ENCODE measurements around the gene CASP2. TPM values are rescaled to one million over a fixed set of nuclear protein-coding genes. Genes with fewer than 3 reads are reported as not detected.

The CASP2 gene
- polyA plus RNA-seq, 3 donors: 7.9 to 30.2 (median 12.2) TPM

DNA sequence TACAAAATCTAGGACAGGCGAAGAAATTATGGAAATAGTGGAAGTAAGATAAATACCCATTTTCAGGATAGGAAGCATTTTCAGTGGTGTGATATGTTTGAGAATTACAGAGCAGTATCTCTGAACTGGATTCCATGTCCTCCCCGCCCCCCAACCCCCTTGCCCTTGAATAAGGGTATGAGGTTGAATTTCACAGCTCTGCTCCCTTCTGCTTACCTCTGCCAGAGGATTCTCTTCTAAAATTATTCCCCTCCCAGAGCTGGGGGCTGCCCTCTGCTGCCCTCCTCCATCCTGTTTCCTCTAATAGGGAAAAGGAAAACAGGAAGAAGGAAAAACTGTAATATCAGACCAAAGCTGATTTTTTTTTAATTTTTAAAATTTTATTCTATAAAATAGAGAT is 20.5 kb downstream of the CASP2 start:
- H3K36me3 ChIP-seq (replicated peaks in 1 of 2; ENCODE audit: control insufficient read depth in 1 of 2, insufficient read depth in 2 of 2, low read length in 2 of 2): peaks cover 43 to 47% of the 10 kb centered on the region in 2 donors
- H3K4me1 Mint-ChIP-seq: peaks cover 36% of the 10 kb centered on the region
- no peak overlapping the region for H3K4me3 Mint-ChIP-seq
- H3K27ac Mint-ChIP-seq: peak overlapping the region in 3 of 7 donors; percentile 55 to 63 (median 56)
- H4K20me1 ChIP-seq (ENCODE audit: insufficient read depth, low read length): no peaks in the 10 kb centered on the region
- peaks cover 44 to 47% of the 10 kb centered on the region in 2 donors for H3K36me3 Mint-ChIP-seq
- H3K27me3 Mint-ChIP-seq (ENCODE audit: low read depth in 3 of 3): peaks cover 0 to 3% (median 0%) of the 10 kb centered on the region in 3 donors
- H3K4me2 ChIP-seq (replicated peaks; ENCODE audit: extremely low read depth, low read length, poor library complexity, severe bottlenecking): no peak overlapping the region
- H2AFZ ChIP-seq (ENCODE audit: insufficient read depth, low read depth, low read length, poor library complexity, severe bottlenecking): no peak overlapping the region
- no peak overlapping the region for H3K4me3 ChIP-seq (replicated peaks in 1 of 3; ENCODE audit: low read depth in 2 of 3, low read length in 3 of 3)
- intact Hi-C loops (cut with micrococcal nuclease): no loop called here
- no peak overlapping the region for H3K9ac ChIP-seq (ENCODE audit: insufficient read depth, low read length, poor library complexity, severe bottlenecking)
- peaks cover 0 to 4% (median 0%) of the 10 kb centered on the region in 7 donors for H3K9me3 Mint-ChIP-seq
- peaks cover 36% of the 10 kb centered on the region for H3K79me2 ChIP-seq (ENCODE audit: insufficient read depth, low read length)
- 100% methylated on average over 1 of the region's 2 CpGs for WGBS (ENCODE audit: insufficient coverage)
- peak overlapping the region in 1 of 2 donors; percentile 25 for H3K27ac ChIP-seq (ENCODE audit: low read depth in 1 of 2, low read length in 2 of 2)
- H3K9me3 ChIP-seq (replicated peaks in 1 of 2; ENCODE audit: control insufficient read depth in 1 of 2, insufficient read depth in 1 of 2, low read length in 2 of 2): no peaks in the 10 kb centered on the region
- no peak for DNase-seq
- TF ChIP-seq, protein P1, sequence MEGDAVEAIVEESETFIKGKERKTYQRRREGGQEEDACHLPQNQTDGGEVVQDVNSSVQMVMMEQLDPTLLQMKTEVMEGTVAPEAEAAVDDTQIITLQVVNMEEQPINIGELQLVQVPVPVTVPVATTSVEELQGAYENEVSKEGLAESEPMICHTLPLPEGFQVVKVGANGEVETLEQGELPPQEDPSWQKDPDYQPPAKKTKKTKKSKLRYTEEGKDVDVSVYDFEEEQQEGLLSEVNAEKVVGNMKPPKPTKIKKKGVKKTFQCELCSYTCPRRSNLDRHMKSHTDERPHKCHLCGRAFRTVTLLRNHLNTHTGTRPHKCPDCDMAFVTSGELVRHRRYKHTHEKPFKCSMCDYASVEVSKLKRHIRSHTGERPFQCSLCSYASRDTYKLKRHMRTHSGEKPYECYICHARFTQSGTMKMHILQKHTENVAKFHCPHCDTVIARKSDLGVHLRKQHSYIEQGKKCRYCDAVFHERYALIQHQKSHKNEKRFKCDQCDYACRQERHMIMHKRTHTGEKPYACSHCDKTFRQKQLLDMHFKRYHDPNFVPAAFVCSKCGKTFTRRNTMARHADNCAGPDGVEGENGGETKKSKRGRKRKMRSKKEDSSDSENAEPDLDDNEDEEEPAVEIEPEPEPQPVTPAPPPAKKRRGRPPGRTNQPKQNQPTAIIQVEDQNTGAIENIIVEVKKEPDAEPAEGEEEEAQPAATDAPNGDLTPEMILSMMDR (IDR thresholded peaks at IDR 0.05): no peak
- no peaks in the 10 kb centered on the region for H3K27me3 ChIP-seq (ENCODE audit: control insufficient read depth in 2 of 2, insufficient read depth in 2 of 2, low read length in 2 of 2)
- H3K4me1 ChIP-seq (ENCODE audit: control insufficient read depth in 1 of 2, insufficient read depth in 2 of 2, low read length in 2 of 2): peaks cover 12 to 17% of the 10 kb centered on the region in 2 donors

DNA sequence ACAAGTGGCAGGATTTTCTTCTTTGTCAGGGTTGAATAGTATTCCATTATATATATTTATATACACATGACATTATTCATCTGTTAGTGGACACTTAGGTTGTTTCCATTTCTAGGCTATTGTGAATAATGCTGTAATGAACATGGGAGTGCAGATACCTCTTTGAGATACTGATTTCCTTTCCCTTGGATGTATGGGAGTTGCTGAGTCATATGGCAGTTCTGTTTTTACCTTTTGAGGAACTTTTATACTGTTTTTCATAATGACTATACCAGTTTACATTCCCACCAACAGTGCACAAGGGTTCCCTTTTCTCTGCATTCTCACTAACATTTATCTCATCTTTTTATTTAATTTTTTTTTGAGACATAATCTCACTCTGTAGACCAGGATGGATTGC is 26.0 kb downstream of the CASP2 start:
- Histone ChIP-seq H4K20me1 (ENCODE audit: insufficient read depth, low read length) (no peaks in the 10 kb centered on the region), H3K4me2 (replicated peaks; ENCODE audit: extremely low read depth, low read length, poor library complexity, severe bottlenecking) (peak overlapping the region; percentile 48), H3K79me2 (ENCODE audit: insufficient read depth, low read length) (no peaks in the 10 kb centered on the region), H3K27me3 (ENCODE audit: control insufficient read depth in 2 of 2, insufficient read depth in 2 of 2, low read length in 2 of 2) (no peaks in the 10 kb centered on the region), H2AFZ (ENCODE audit: insufficient read depth, low read depth, low read length, poor library complexity, severe bottlenecking) (no peak overlapping the region), H3K27ac (ENCODE audit: low read depth in 1 of 2, low read length in 2 of 2) (peak overlapping the region; percentile 59 to 61), H3K4me3 (replicated peaks in 1 of 3; ENCODE audit: low read depth in 2 of 3, low read length in 3 of 3) (peak overlapping the region in 1 of 3 experiments; percentile 41), H3K9ac (ENCODE audit: insufficient read depth, low read length, poor library complexity, severe bottlenecking) (no peak overlapping the region), H3K36me3 (replicated peaks in 1 of 2; ENCODE audit: control insufficient read depth in 1 of 2, insufficient read depth in 2 of 2, low read length in 2 of 2) (no peaks in the 10 kb centered on the region), H3K4me1 (ENCODE audit: control insufficient read depth in 1 of 2, insufficient read depth in 2 of 2, low read length in 2 of 2) (peaks cover 53% of the 10 kb centered on the region in 2 donors), H3K9me3 (replicated peaks in 1 of 2; ENCODE audit: control insufficient read depth in 1 of 2, insufficient read depth in 1 of 2, low read length in 2 of 2) (no peaks in the 10 kb centered on the region)
- TF ChIP-seq, protein P1 (IDR thresholded peaks at IDR 0.05): no peak
- no peak overlapping the region for H3K4me3 Mint-ChIP-seq
- peaks cover 0 to 4% (median 0%) of the 10 kb centered on the region in 7 donors for H3K9me3 Mint-ChIP-seq
- H3K36me3 Mint-ChIP-seq: peaks cover 0 to 2% of the 10 kb centered on the region in 2 donors
- peak overlapping the region in 5 of 7 donors; percentile 43 to 79 (median 73) for H3K27ac Mint-ChIP-seq
- intact Hi-C loops (cut with micrococcal nuclease): loop anchor here in 1 of 2 donors (10.0 kb wide), 1 partner anchor 91 kb away; the partner anchor contains the start of gene EPHA1
- H3K4me1 Mint-ChIP-seq: peaks cover 65% of the 10 kb centered on the region
- H3K27me3 Mint-ChIP-seq (ENCODE audit: low read depth in 3 of 3): peaks cover 0 to 5% (median 1%) of the 10 kb centered on the region in 3 donors
- peak in 2 of 3 donors; percentile 36 to 58 for DNase-seq

Measured in CD14-positive monocyte (primary cell).